K562 treated with DMSO at 1 percent for 4 hours (cell line): ENCODE data around the gene DPH2. TPM values are rescaled to one million over a fixed set of nuclear protein-coding genes. Genes with fewer than 3 reads are reported as not detected.

Experiments used
- total RNA-seq: library from RNA; unstranded; fragments of 300-600 nt; gene quantifications from 2 replicates; pipeline ENCODE4 v1.2.3, GENCODE V29; 2022; ENCODE audit not compliant: insufficient read depth

DPH2 gene
- 18.9 and 26.0 TPM in 2 replicates for total RNA-seq

GRCh38 chr1:43969746-43970466 lies at the start of gene DPH2:
Gene DPH2 (plus strand): TSS chr1:43970010. CDS start chr1:43970176, 166 bp downstream.

GRCh38 chr1:43933386-43934100 lies 36.3 kb upstream of the DPH2 start, which contains the start of gene ARTN:
Gene ARTN (plus strand): TSS chr1:43933801. CDS start chr1:43935657, 1,856 bp downstream.

GRCh38 chr1:43946236-43947060 lies 23.4 kb upstream of the DPH2 start, which contains the start of gene IPO13:
Gene IPO13 (plus strand): TSS chr1:43946950. CDS start chr1:43947601, 651 bp downstream.

GRCh38 chr1:43974443-43975248 lies 4.8 kb downstream of the DPH2 start, which contains the start of gene ATP6V0B:
Gene ATP6V0B (plus strand): TSS chr1:43974960. CDS start chr1:43975041, 81 bp downstream.

GRCh38 chr1:43978551-43979260 lies 8.9 kb downstream of the DPH2 start, which contains the start of gene B4GALT2:
Gene B4GALT2 (plus strand): TSS chr1:43979210. CDS start chr1:43981161, 1,951 bp downstream.

GRCh38 chr1:43991476-43992231 lies 21.8 kb downstream of the DPH2 start, which contains the start of gene CCDC24:
Gene CCDC24 (plus strand): TSS chr1:43991599. CDS start chr1:43991879, 280 bp downstream.

Other genes starting within 250 kb of the DPH2 start
- 1.5 TPM in 1 of 2 replicates, not detected in the other for gene ARTN, start 36.2 kb upstream of the DPH2 start, total RNA-seq
- gene IPO13, start 23.1 kb upstream of the DPH2 start, total RNA-seq: 28.4 and 34.7 TPM in 2 replicates
- 537 and 546 TPM in 2 replicates for gene ATP6V0B, start 5.0 kb downstream of the DPH2 start, total RNA-seq
- gene B4GALT2, start 9.2 kb downstream of the DPH2 start, total RNA-seq: 43.6 and 53.3 TPM in 2 replicates
- gene CCDC24, start 21.6 kb downstream of the DPH2 start, total RNA-seq: 1.2 and 2.2 TPM in 2 replicates
- 34.5 and 57.1 TPM in 2 replicates for gene SLC6A9, start 61.5 kb downstream of the DPH2 start, total RNA-seq
- gene KLF17, start 148.8 kb downstream of the DPH2 start, total RNA-seq: not detected in 2 replicates
- not detected in 2 replicates for gene KLF18, start 171.6 kb downstream of the DPH2 start, total RNA-seq
- 21.2 and 22.6 TPM in 2 replicates for gene DMAP1, start 243.5 kb downstream of the DPH2 start, total RNA-seq